HG02588 (cell line): ENCODE data around the gene TMC6.
"Not testable (repeated sequence)": the region's sequence is repeated elsewhere in the genome, so short reads cannot be mapped to it uniquely, and the experiment has no call there.

Experiments used
- ATAC-seq: cut with Tn5 transposase; IDR thresholded peaks from one replicate; pipeline ENCODE4 v1.9.1; 2021; ENCODE audit warnings: mild to moderate bottlenecking, moderate library complexity; ENCODE audit not compliant: unreplicated experiment

TMC6 gene

DNA sequence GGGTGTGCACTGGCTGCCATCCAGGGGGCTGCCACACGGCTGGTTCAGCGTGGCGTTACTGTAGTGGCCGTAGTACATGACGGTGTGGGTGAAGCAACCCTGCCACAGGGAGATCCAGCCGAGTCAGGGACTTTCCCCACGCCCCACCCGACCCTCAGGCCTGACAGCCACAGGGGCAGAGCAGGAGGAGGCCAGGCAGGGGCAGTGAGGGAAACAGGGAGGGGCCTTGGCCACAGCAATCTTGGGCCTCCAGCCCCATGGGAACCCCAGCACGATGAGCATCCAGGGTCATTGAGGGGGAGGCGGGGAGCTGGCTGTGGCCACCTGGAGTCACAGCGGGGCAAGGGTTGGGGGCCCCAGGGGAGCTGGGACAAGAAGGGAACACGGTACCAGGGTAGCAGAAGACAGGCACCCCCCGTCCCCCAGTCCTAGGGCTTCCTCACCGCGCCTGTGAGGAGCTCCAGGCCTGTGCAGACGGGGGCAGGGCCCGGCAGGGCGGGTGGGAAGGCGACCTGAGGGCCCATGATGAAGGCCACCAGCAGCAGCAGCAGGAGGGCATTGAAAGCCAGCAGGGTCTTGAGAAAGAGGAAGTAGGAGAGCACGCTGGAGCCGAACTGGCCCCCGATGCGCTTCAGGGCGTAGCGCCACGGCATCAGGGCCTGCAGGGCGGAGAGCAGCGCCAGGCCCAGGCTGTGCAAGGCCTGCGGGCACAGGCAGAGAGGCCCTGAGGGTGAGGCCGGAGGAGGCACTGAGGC, 4.3 kb downstream of the TMC6 start:
- no peak for ATAC-seq

- no peak for ATAC-seq
Observed at GRCh38 chr17:78123258-78123929, 5.2 kb downstream of the TMC6 start.

- ATAC-seq, result no peak
Observed at GRCh38 chr17:78122931-78123249, 5.7 kb downstream of the TMC6 start.

DNA sequence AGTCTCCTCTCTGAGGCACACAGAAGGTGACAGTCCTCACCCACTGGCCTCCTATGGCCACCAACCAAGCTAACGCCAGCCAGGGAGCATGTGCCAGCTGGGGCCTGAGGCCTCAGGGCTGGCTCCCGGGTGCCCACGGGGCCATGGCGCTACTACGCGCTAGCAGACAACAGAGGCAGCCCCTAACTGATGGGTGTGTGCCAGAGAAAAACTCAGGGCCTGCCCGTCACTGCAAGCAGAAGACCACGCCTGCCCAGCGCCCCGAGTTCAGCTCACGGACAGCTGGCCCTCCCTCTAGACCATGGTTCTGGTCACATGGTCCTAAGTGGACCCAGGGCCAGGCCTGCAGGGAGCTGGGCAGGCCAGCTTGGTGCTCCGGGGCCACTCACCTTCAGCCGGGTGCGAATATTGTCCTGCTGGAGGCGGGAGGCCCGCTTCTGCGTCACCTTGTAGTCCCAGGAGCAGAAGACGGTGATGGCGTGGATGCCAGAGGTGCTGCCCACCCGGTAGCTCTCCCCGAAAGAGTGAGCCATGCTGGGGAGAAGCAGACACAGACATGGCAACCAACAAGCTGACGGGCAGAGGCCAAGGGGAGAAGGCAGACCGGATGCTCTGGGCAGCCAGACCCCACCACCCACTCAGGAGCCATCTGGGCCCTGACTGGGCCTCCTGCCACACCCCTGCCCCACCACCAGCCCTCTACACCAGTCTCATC, 6.2 kb downstream of the TMC6 start:
- no peak for ATAC-seq

DNA sequence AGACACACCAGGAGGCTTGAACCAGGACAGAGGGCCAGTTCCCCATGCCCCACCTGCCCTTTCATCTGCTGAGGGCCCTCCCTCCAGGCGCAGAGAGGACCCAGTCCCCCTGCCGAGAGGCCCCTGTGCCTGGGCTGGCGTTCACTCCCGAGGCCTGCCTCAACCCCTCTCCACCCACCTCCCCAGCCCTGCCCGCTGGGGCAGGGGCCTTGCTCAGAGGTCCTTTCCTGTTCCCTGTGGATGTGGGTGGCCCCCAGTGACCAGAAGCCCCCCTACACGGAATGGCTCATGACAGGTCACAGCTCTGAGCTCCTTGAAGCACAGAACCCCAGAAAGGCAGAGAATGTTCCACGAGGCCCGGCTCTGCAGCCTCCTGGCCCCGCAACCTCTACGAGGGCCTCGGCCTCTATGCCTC, 6.7 kb downstream of the TMC6 start:
- ATAC-seq, result no peak

GRCh38 chr17:78120971-78121800, 7.4 kb downstream of the TMC6 start:
- no peak for ATAC-seq

- ATAC-seq, result no peak
Observed at GRCh38 chr17:78120537-78120936, 8.0 kb downstream of the TMC6 start.

- no peak for ATAC-seq
Observed at GRCh38 chr17:78118801-78119241, 9.7 kb downstream of the TMC6 start.

DNA sequence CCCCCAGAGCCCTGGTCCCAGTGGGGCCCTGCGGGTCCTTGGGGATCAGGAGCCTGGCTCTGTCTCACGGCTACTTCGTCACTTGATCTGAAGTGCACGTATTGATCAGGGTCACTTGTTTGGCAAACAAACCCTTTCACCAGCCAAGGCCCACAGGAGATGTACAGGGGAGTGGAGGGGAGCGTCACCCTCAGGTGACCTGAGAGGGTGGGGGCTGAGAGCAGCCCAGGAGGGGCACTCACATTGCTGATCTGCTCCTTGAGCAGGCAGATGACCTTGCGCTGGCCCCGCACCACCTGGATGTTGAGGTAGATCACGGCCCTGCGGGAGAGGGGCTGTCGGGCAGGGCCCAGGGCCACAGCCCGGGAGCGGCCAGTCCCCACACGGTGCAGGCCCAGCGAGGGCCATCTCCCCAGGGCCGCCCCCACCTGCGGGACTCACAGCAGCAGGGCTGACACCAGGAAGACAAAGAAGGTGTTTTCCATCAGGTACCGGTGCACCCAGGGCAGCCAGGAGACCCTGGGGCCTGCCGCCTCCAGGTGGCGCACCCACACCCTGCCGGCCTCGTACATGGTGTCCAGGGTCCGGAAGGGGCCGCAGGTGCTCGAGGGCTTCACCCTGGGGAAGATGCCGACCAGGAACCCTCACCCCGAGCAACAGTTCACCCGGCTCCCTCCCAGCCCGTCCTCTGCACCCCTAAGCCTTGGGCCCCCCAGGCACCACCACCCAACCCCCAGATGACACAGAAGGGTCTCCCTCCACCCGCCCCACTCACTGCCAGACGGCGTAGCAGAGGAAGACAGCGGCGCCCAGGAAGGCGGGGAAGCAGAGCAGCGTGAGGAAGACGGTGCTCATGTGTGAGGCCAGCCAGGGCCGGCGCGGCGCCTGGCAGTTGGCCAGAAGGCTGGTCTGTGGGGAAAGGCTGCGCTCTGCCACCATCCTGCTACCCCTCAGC, 11.3 kb downstream of the TMC6 start:
- ATAC-seq, result no peak

DNA sequence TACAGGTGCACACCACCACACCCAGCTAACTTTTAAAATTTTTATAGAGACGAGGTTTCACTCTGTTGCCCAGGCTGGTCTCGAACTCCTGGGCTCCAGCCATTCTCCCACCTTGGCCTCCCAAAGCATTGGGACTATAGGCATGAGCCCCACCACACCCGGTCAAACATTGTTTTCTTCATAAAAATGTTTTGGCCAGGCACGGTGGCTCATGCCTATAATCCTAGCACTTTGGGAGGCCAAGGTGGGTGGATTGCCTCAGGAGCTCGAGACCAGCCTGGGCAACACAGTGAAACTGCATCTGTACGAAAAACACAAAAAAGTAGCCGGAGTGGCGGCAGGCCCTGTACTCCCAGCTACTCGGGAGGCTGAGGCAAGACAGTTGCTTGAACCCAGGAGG, 12.1 kb downstream of the TMC6 start:
- no peak for ATAC-seq

DNA sequence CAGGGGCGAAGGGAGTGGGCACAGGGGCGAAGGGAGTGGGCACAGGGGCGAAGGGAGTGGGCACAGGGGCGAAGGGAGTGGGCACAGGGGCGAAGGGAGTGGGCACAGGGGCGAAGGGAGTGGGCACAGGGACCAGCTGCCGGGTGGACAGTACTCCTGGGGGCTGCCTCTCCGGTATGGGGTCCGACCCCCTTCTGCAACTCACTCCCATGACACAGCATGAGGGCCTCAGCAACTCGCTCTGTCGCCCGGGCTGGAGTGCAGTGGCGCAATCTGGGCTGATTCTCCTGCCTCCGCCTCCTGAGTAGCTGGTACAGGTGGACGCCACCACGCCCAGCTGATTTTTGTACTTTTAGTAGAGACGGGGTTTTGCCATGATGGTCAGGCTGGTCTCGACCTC, 12.8 kb downstream of the TMC6 start:
- not testable (repeated sequence) for ATAC-seq

- ATAC-seq, result no peak
Observed at GRCh38 chr17:78114831-78115723, 13.5 kb downstream of the TMC6 start.

- no peak for ATAC-seq
Observed at GRCh38 chr17:78113804-78114785, 14.5 kb downstream of the TMC6 start.

DNA sequence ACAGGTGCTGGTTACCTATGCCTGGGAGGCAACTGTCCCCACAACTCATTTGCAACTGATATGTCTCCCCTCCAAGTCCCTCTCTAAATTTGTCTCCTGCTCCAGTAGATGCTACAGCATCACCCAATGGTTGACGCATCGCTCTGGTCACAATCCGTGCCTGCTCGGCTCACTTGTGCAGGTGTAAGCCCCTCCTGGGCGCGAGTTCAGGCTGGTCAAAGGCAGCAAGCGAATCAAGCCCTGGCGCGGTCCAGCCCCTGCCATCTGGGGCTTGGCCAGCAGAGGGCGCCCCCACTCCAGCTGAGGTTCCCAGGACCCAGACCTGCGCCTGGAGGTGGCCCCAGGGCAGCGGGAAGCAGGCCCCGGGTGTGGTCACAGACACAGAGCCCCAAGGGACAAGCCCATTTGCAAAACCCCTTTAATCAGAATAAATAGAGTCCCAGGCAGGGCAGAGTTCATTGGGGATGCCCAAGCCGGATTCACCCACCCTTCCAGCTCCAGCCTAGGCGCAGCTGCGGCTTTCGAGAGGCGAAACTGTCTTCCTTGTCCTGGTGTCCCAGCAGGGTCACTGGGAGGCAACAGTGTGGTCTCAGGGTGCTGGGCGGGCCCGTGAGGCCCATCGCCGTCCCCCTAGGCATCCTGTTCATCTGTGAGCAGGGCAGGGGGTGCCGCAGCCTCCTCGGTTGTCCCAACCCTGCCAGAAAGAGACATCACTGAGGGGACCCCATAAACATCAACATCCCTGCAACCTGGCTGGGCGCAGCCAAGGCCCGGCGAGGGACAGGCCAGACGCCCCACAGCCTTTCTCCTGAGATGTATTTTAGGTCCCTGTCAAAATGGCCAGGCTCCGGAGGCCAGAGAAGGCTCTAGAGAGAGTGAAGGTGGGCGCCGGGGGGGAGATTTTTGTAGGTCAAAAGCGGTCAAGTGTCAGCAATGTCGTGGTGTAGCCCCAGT, 15.8 kb downstream of the TMC6 start:
- ATAC-seq, result no peak

DNA sequence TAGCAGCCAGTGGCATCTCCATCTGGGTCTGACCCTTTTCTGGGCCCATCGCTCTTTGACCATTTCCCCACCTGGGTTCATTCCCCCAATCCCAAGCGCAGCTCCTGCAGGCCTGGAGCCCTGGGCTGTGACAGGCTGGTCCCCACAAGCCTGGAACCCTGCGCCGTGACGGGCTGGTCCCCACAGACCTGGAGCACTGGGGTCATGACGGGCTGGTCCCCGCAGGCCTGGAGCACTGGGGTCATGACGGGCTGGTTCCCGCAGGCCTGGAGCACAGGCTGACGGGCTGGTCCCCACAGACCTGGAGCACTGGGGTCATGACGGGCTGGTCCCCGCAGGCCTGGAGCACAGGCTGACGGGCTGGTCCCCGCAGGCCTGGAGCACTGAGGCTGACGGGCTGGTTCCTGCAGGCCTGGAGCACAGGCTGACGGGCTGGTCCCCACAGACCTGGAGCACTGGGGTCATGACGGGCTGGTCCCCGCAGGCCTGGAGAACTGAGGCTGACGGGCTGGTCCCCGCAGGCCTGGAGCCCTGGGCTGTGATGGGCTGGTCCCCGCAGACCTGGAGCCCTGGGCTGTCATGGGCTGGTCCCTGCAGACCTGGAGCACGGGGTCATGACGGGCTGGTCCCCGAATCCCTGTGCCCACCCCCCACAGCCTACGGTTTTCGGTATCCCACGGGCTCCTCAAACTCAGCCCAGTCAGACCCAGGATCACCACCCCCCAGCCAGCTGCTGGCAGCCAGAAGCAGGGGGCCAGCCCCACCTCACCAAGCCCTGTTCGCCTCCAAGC, 16.6 kb downstream of the TMC6 start:
- ATAC-seq, result no peak
